Measurements from ENCODE around the gene ABCA3.

GRCh38 chr16:2238838-2239675 lies 101.5 kb downstream of the ABCA3 start:
- no peak for TF ChIP-seq POLR2A (IDR thresholded peaks at IDR 0.05)
- TF ChIP-seq, protein P1, sequence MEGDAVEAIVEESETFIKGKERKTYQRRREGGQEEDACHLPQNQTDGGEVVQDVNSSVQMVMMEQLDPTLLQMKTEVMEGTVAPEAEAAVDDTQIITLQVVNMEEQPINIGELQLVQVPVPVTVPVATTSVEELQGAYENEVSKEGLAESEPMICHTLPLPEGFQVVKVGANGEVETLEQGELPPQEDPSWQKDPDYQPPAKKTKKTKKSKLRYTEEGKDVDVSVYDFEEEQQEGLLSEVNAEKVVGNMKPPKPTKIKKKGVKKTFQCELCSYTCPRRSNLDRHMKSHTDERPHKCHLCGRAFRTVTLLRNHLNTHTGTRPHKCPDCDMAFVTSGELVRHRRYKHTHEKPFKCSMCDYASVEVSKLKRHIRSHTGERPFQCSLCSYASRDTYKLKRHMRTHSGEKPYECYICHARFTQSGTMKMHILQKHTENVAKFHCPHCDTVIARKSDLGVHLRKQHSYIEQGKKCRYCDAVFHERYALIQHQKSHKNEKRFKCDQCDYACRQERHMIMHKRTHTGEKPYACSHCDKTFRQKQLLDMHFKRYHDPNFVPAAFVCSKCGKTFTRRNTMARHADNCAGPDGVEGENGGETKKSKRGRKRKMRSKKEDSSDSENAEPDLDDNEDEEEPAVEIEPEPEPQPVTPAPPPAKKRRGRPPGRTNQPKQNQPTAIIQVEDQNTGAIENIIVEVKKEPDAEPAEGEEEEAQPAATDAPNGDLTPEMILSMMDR (IDR thresholded peaks at IDR 0.05), result no peak
